Measurements from ENCODE around the gene ALOX5AP. TPM values are rescaled to one million over a fixed set of nuclear protein-coding genes. Genes with fewer than 3 reads are reported as not detected.

The ALOX5AP gene
- total RNA-seq, 2 experiments from 2014 or later: 184 to 220 TPM

GRCh38 chr13:30702006-30702405 lies 33.3 kb upstream of the ALOX5AP start:
- CTCF ChIA-PET: no interaction called here
- DNase-seq (no peak), ATAC-seq (no peak)
- Mint-ChIP-seq H3K27me3 (peaks cover 33% of the 10 kb centered on the region), H3K27ac (no peak overlapping the region), H3K36me3 (no peaks in the 10 kb centered on the region), H3K4me1 (peaks cover 17% of the 10 kb centered on the region), H3K9me3 (ENCODE audit: low read depth) (no peaks in the 10 kb centered on the region), H3K4me3 (no peak overlapping the region)

GRCh38 chr13:30704596-30704995 lies 30.7 kb upstream of the ALOX5AP start:
- DNase-seq (peak; percentile 22), ATAC-seq (no peak)
- Mint-ChIP-seq H3K36me3 (no peaks in the 10 kb centered on the region), H3K4me1 (peaks cover 9% of the 10 kb centered on the region), H3K27ac (no peak overlapping the region), H3K27me3 (peaks cover 19% of the 10 kb centered on the region), H3K4me3 (no peak overlapping the region), H3K9me3 (ENCODE audit: low read depth) (no peaks in the 10 kb centered on the region)
- CTCF ChIA-PET: interaction anchor here (1.5 kb wide), 1 partner anchor 35 kb away, joined by 4 read pairs; no protein-coding TSS in a partner anchor

- CTCF ChIA-PET: interaction anchor here (1.5 kb wide), 1 partner anchor 34 kb away, joined by 4 read pairs; no protein-coding TSS in a partner anchor
- H3K27ac Mint-ChIP-seq: no peak overlapping the region
- ATAC-seq: no peak
These were observed 29.7 kb upstream of the ALOX5AP start for GRCh38 chr13:30705680-30706079.

GRCh38 chr13:30708541-30708940 lies 26.8 kb upstream of the ALOX5AP start:
- CTCF ChIA-PET: interaction anchor here (0.9 to 1.4 kb wide), 2 partner anchors 9 to 32 kb away, joined by 3 to 8 read pairs; no protein-coding TSS in a partner anchor
- Mint-ChIP-seq H3K4me3 (no peak overlapping the region), H3K27ac (no peak overlapping the region), H3K4me1 (peaks cover 30% of the 10 kb centered on the region), H3K9me3 (ENCODE audit: low read depth) (no peaks in the 10 kb centered on the region), H3K36me3 (peaks cover 1% of the 10 kb centered on the region), H3K27me3 (peaks cover 8% of the 10 kb centered on the region)
- DNase-seq: no peak
- ATAC-seq: no peak

More at GRCh38 chr13:30705680-30706079, 29.7 kb upstream of the ALOX5AP start:
- H3K27me3 Mint-ChIP-seq: peaks cover 14% of the 10 kb centered on the region
- peak; percentile 25 for DNase-seq
- no peak overlapping the region for H3K4me3 Mint-ChIP-seq
- H3K9me3 Mint-ChIP-seq (ENCODE audit: low read depth): no peaks in the 10 kb centered on the region
- peaks cover 10% of the 10 kb centered on the region for H3K4me1 Mint-ChIP-seq
- H3K36me3 Mint-ChIP-seq: no peaks in the 10 kb centered on the region

GRCh38 chr13:30710442-30710841 lies 24.9 kb upstream of the ALOX5AP start:
- H3K4me1 Mint-ChIP-seq: peaks cover 30% of the 10 kb centered on the region
- H3K4me3 Mint-ChIP-seq: no peak overlapping the region

GRCh38 chr13:30711375-30711774 lies 24.0 kb upstream of the ALOX5AP start:
- Mint-ChIP-seq H3K4me3 (no peak overlapping the region), H3K27me3 (peaks cover 2% of the 10 kb centered on the region), H3K9me3 (ENCODE audit: low read depth) (no peaks in the 10 kb centered on the region), H3K36me3 (peaks cover 1% of the 10 kb centered on the region), H3K4me1 (peaks cover 30% of the 10 kb centered on the region), H3K27ac (peak overlapping the region; percentile 11)
- DNase-seq (no peak), ATAC-seq (peak; percentile 73)
- CTCF ChIA-PET: no interaction called here

More at GRCh38 chr13:30710442-30710841, 24.9 kb upstream of the ALOX5AP start:
- H3K27ac Mint-ChIP-seq: no peak overlapping the region
- no peaks in the 10 kb centered on the region for H3K9me3 Mint-ChIP-seq (ENCODE audit: low read depth)
- H3K27me3 Mint-ChIP-seq: peaks cover 4% of the 10 kb centered on the region
- H3K36me3 Mint-ChIP-seq: peaks cover 1% of the 10 kb centered on the region
- DNase-seq (no peak), ATAC-seq (no peak)
- CTCF ChIA-PET: no interaction called here

GRCh38 chr13:30711837-30712236 lies 23.5 kb upstream of the ALOX5AP start:
- ATAC-seq (no peak), DNase-seq (no peak)
- Mint-ChIP-seq H3K27ac (no peak overlapping the region), H3K4me1 (peaks cover 30% of the 10 kb centered on the region), H3K4me3 (no peak overlapping the region), H3K27me3 (peaks cover 4% of the 10 kb centered on the region), H3K9me3 (ENCODE audit: low read depth) (no peaks in the 10 kb centered on the region), H3K36me3 (peaks cover 1% of the 10 kb centered on the region)
- CTCF ChIA-PET: no interaction called here

- H3K9me3 Mint-ChIP-seq (ENCODE audit: low read depth): no peaks in the 10 kb centered on the region
- H3K27ac Mint-ChIP-seq: peak overlapping the region; percentile 75
- CTCF ChIA-PET: interaction anchor here (1.4 kb wide), 1 partner anchor 24 kb away, joined by 3 read pairs; no protein-coding TSS in a partner anchor
- H3K4me1 Mint-ChIP-seq: peaks cover 30% of the 10 kb centered on the region
- H3K36me3 Mint-ChIP-seq: peaks cover 1% of the 10 kb centered on the region
- H3K27me3 Mint-ChIP-seq: peaks cover 4% of the 10 kb centered on the region
- DNase-seq (peak; percentile 52), ATAC-seq (peak; percentile 72)
- H3K4me3 Mint-ChIP-seq: no peak overlapping the region
These were observed 22.5 kb upstream of the ALOX5AP start for GRCh38 chr13:30712536-30713532.

GRCh38 chr13:30714629-30715371 lies 20.5 kb upstream of the ALOX5AP start:
- Mint-ChIP-seq H3K9me3 (ENCODE audit: low read depth) (no peaks in the 10 kb centered on the region), H3K4me1 (peaks cover 33% of the 10 kb centered on the region), H3K27ac (no peak overlapping the region), H3K36me3 (peaks cover 1% of the 10 kb centered on the region), H3K4me3 (no peak overlapping the region), H3K27me3 (peaks cover 6% of the 10 kb centered on the region)
- DNase-seq (peak; percentile 15), ATAC-seq (no peak)
- CTCF ChIA-PET: interaction anchor here (1.5 kb wide), 1 partner anchor 25 kb away, joined by 4 read pairs; no protein-coding TSS in a partner anchor

GRCh38 chr13:30715372-30715756 lies 20.0 kb upstream of the ALOX5AP start:
- Mint-ChIP-seq H3K4me1 (peaks cover 33% of the 10 kb centered on the region), H3K9me3 (ENCODE audit: low read depth) (no peaks in the 10 kb centered on the region), H3K27ac (no peak overlapping the region), H3K4me3 (no peak overlapping the region), H3K27me3 (peaks cover 6% of the 10 kb centered on the region), H3K36me3 (peaks cover 1% of the 10 kb centered on the region)
- ATAC-seq: no peak
- CTCF ChIA-PET: no interaction called here
- DNase-seq: peak; percentile 35

GRCh38 chr13:30715837-30716236 lies 19.5 kb upstream of the ALOX5AP start:
- H3K36me3 Mint-ChIP-seq: peaks cover 1% of the 10 kb centered on the region
- H3K27me3 Mint-ChIP-seq: peaks cover 6% of the 10 kb centered on the region
- CTCF ChIA-PET: interaction anchor here (1.1 kb wide), 1 partner anchor 13 kb away, joined by 3 read pairs; no protein-coding TSS in a partner anchor
- ATAC-seq (no peak), DNase-seq (peak; percentile 14)
- H3K4me1 Mint-ChIP-seq: peaks cover 36% of the 10 kb centered on the region
- no peaks in the 10 kb centered on the region for H3K9me3 Mint-ChIP-seq (ENCODE audit: low read depth)
- no peak overlapping the region for H3K4me3 Mint-ChIP-seq
- H3K27ac Mint-ChIP-seq: peak overlapping the region; percentile 31

- no peak overlapping the region for H3K27ac Mint-ChIP-seq
- no peak overlapping the region for H3K4me3 Mint-ChIP-seq
- CTCF ChIA-PET: interaction anchor here (1.3 kb wide), 1 partner anchor 15 kb away, joined by 3 read pairs; no protein-coding TSS in a partner anchor
- peaks cover under 1% of the 10 kb centered on the region for H3K9me3 Mint-ChIP-seq (ENCODE audit: low read depth)
- H3K36me3 Mint-ChIP-seq: peaks cover 1% of the 10 kb centered on the region
- DNase-seq (no peak), ATAC-seq (no peak)
- peaks cover 21% of the 10 kb centered on the region for H3K4me1 Mint-ChIP-seq
- peaks cover 9% of the 10 kb centered on the region for H3K27me3 Mint-ChIP-seq
These were observed 16.4 kb upstream of the ALOX5AP start for GRCh38 chr13:30718661-30719524.

Data from activated CD8-positive, alpha-beta memory T cell treated with anti-CD3 and anti-CD28 coated beads, Interleukin-2, amount 10 ng/mL, durations not matched to agents 7 days and 5 days (primary cell).